Erythroblast (primary cell): ENCODE measurements around the gene LRRC1.

Source experiments
- GATA1 ChIP-seq: IDR thresholded peaks from 2 replicates; pipeline ENCODE4 v1.6.1; 2011; ENCODE audit warnings: low read depth, mild to moderate bottlenecking, control low read depth, low read length, moderate library complexity
- POLR2A ChIP-seq: IDR thresholded peaks from 2 replicates; pipeline ENCODE4 v1.6.1; 2011; ENCODE audit warnings: mild to moderate bottlenecking, low read length

DNA sequence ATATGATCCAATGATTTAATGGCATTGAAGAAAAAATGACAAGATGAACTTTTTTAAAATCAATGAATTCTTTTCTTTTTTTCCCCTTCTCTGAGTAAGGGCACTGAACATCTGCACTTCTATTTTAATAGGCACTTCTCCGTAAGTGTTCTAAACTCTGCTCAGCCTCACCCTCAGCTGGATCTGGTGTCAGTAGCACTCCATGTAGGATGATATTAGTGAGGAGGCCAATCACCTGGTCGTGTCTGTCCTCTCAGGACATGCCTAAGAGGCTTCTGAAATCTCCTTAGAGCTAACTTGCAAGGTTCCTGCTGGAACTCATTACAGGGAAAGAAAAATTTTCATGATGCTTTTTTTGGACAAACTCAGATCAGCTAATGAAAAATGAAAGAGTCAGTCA is 167.8 kb downstream of the LRRC1 start:
- TF ChIP-seq POLR2A (no peak), GATA1 (no peak)
